ENCODE results near the gene COA8. TPM values are rescaled to one million over a fixed set of nuclear protein-coding genes. Genes with fewer than 3 reads are reported as not detected.
A peak's percentile ranks its signal among the peaks of the same experiment; 100 is the strongest.

Gene COA8
- total RNA-seq, 2 experiments from 2014 or later = 29.1 to 33.5 TPM

GRCh38 chr14:103568952-103569351, 6.2 kb downstream of the COA8 start:
- no peak for DNase-seq
- Mint-ChIP-seq H3K27me3 (no peaks in the 10 kb centered on the region), H3K9me3 (ENCODE audit: low read depth) (no peaks in the 10 kb centered on the region), H3K4me1 (peaks cover 15% of the 10 kb centered on the region), H3K4me3 (no peak overlapping the region), H3K27ac (no peak overlapping the region), H3K36me3 (peaks cover 2% of the 10 kb centered on the region)
- CTCF ChIA-PET = interaction anchor here (0.9 to 1.2 kb wide), 3 partner anchors 111 to 341 kb away, joined by 3 read pairs; no protein-coding TSS in a partner anchor
- ATAC-seq = no peak

- Mint-ChIP-seq H3K4me1 (peaks cover 11% of the 10 kb centered on the region), H3K36me3 (peaks cover 4% of the 10 kb centered on the region), H3K4me3 (no peak overlapping the region), H3K9me3 (ENCODE audit: low read depth) (no peaks in the 10 kb centered on the region), H3K27ac (no peak overlapping the region), H3K27me3 (no peaks in the 10 kb centered on the region)
- DNase-seq (no peak), ATAC-seq (no peak)
- CTCF ChIA-PET = interaction anchor here (0.9 to 1.2 kb wide), 3 partner anchors 110 to 341 kb away, joined by 3 read pairs; no protein-coding TSS in a partner anchor
Measured at GRCh38 chr14:103569408-103569807, 6.6 kb downstream of the COA8 start.

DNA sequence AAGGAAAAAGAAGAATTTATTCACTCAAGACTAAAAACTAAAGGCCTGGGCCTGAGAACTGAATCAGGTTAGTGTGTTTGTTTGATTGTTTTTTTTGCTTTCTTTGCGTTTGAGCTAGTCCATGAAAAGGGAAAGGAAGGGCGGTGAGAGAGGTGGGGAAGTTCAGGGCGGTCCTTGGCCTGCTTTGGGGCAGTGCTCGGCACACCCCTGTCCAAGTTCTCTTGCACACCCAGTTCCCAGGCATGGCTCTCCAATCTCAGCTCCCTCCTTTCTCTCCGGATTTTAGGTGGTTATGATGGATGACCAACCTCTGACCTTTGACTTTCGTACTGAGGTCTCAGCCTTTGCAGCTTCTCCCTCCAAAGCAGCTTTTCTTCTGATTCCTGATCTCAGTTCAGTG, 11.3 kb downstream of the COA8 start:
- peaks cover 9% of the 10 kb centered on the region for H3K36me3 Mint-ChIP-seq
- no peak overlapping the region for H3K27ac Mint-ChIP-seq
- CTCF ChIA-PET = interaction anchor here (0.5 to 0.7 kb wide), 2 partner anchors 18 to 29 kb away, joined by 3 to 4 read pairs; no protein-coding TSS in a partner anchor

GRCh38 chr14:103574707-103575285, 12.0 kb downstream of the COA8 start:
- peaks cover 9% of the 10 kb centered on the region for H3K36me3 Mint-ChIP-seq
- CTCF ChIA-PET = interaction anchor here (0.8 to 1.2 kb wide), 2 partner anchors 75 to 141 kb away, joined by 3 read pairs; partner anchors contain the start of genes XRCC3 and ZFYVE21

More for the DNA sequence above, 11.3 kb downstream of the COA8 start:
- H3K4me1 Mint-ChIP-seq = no peaks in the 10 kb centered on the region
- no peaks in the 10 kb centered on the region for H3K27me3 Mint-ChIP-seq
- no peak for DNase-seq
- H3K4me3 Mint-ChIP-seq = no peak overlapping the region
- ATAC-seq = no peak
- H3K9me3 Mint-ChIP-seq (ENCODE audit: low read depth) = no peaks in the 10 kb centered on the region

GRCh38 chr14:103576371-103577024, 13.7 kb downstream of the COA8 start:
- Mint-ChIP-seq H3K36me3 (peaks cover 9% of the 10 kb centered on the region), H3K27me3 (no peaks in the 10 kb centered on the region), H3K4me1 (no peaks in the 10 kb centered on the region), H3K9me3 (ENCODE audit: low read depth) (no peaks in the 10 kb centered on the region), H3K4me3 (no peak overlapping the region), H3K27ac (no peak overlapping the region)
- CTCF ChIA-PET = interaction anchor here (1.1 to 1.3 kb wide), 3 partner anchors 12 to 139 kb away, joined by 3 read pairs; partner anchors contain the start of genes XRCC3 and ZFYVE21
- DNase-seq (no peak), ATAC-seq (no peak)

More at GRCh38 chr14:103574707-103575285, 12.0 kb downstream of the COA8 start:
- ATAC-seq (no peak), DNase-seq (no peak)
- no peaks in the 10 kb centered on the region for H3K4me1 Mint-ChIP-seq
- no peaks in the 10 kb centered on the region for H3K9me3 Mint-ChIP-seq (ENCODE audit: low read depth)
- no peak overlapping the region for H3K4me3 Mint-ChIP-seq
- no peak overlapping the region for H3K27ac Mint-ChIP-seq
- H3K27me3 Mint-ChIP-seq = no peaks in the 10 kb centered on the region

DNA sequence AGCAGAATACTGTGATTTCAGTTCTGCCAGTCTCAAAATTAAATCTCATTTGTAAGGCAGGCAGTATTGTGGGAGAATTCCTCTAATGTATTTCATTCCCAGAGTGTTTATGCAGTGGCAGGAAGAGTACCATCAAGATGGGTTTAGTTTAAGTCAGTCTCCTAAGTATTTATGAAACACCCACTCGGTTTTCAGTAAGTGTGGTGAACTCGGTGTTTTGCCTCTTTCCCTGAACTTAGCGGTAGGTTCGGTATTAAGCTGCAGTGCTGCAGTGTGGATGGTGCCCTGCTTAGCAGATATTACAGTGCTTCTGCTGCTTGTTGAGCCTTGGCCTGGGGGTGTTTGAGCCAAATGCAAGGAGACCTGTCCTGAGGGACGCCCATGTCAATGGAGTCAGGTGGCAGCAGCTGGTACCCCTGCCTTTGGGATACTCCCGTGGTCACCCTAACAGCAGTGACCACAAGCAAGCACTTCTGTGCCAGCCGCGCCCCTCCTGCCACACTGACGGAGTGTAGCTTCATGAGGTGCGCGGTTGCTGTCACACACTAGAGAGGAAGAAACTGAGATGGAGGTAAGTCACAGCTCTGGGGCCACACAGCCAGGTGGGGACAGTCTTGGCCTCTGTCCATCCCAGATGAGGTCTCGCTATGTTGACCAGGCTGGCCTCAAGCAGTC, 15.8 kb downstream of the COA8 start:
- CTCF ChIA-PET = no interaction called here
- ATAC-seq (no peak), DNase-seq (no peak)
- H3K4me1 Mint-ChIP-seq = no peaks in the 10 kb centered on the region
- no peaks in the 10 kb centered on the region for H3K9me3 Mint-ChIP-seq (ENCODE audit: low read depth)
- no peak overlapping the region for H3K4me3 Mint-ChIP-seq
- H3K27ac Mint-ChIP-seq = no peak overlapping the region
- peaks cover 6% of the 10 kb centered on the region for H3K36me3 Mint-ChIP-seq
- H3K27me3 Mint-ChIP-seq = no peaks in the 10 kb centered on the region

DNA sequence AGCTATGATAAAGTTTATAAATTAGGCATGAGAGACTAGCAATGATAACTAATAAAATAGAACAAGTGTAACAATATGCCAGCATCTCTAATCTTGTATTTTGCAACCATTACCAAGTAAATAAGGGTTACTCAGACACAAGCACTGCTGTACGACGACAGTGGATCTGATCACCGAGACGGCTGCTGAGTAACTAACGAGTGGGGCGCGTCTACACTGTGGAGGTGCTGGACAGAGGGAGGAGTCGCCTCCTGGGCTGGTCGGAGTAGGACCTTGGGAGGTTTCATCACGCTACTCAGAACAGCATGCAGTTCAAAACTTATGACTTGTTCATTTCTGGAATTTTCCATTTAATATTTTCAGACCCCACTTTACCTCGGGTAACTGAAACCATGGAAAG, 18.4 kb downstream of the COA8 start:
- Mint-ChIP-seq H3K9me3 (ENCODE audit: low read depth) (no peaks in the 10 kb centered on the region), H3K4me1 (no peaks in the 10 kb centered on the region), H3K36me3 (no peaks in the 10 kb centered on the region), H3K27ac (no peak overlapping the region), H3K4me3 (no peak overlapping the region), H3K27me3 (no peaks in the 10 kb centered on the region)
- ATAC-seq (no peak), DNase-seq (no peak)
- CTCF ChIA-PET = interaction anchor here (0.9 kb wide), 1 partner anchor 17 kb away, joined by 3 read pairs; no protein-coding TSS in a partner anchor

DNA sequence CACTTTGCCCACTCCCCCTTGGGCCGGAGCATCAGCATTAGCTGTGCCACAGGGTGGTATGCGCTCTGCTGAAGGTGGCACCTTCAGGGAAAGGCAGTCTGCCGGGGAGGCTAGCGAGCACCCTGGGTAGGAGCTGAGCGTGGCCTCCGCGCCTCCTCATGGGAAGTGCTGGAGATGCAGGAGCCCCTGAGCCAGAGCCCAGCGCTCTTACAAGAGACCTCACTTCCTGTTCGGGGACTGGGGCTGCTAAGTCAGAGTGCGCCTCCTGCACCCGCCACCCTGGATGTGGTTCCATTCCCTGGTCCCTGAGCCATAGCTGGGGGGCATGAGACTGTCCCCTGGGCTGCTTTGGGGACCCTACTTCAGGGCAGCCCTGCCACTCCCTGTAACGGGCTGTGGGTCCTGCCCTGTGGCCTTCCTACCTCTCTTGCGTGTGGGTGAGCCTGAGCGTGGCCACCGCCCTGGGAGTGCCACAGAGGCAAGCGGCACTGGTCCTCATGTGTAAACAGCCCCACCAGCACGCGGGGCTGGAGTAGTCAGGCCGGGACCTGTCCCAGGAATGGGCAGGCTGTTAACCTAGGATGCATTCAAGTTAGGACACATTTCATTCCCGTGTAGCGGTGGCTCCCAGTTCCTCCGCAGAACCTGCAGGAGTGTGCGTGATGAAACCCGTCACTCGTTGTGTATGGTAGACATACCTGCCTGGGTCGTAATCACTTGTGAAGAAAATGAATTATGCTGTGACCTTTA, 19.4 kb downstream of the COA8 start:
- Mint-ChIP-seq H3K36me3 (no peaks in the 10 kb centered on the region), H3K27ac (no peak overlapping the region), H3K4me1 (no peaks in the 10 kb centered on the region), H3K27me3 (no peaks in the 10 kb centered on the region), H3K9me3 (ENCODE audit: low read depth) (no peaks in the 10 kb centered on the region), H3K4me3 (no peak overlapping the region)
- DNase-seq (no peak), ATAC-seq (no peak)
- CTCF ChIA-PET = no interaction called here

- Mint-ChIP-seq H3K4me1 (no peaks in the 10 kb centered on the region), H3K27ac (no peak overlapping the region), H3K9me3 (ENCODE audit: low read depth) (no peaks in the 10 kb centered on the region), H3K4me3 (no peak overlapping the region), H3K27me3 (no peaks in the 10 kb centered on the region), H3K36me3 (no peaks in the 10 kb centered on the region)
- CTCF ChIA-PET = no interaction called here
- DNase-seq = no peak
- no peak for ATAC-seq
Measured at GRCh38 chr14:103584326-103584915, 21.7 kb downstream of the COA8 start.

GRCh38 chr14:103593577-103593976, 30.8 kb downstream of the COA8 start:
- no peaks in the 10 kb centered on the region for H3K9me3 Mint-ChIP-seq (ENCODE audit: low read depth)
- DNase-seq = peak; percentile 63
- CTCF ChIA-PET = no interaction called here
- H3K4me3 Mint-ChIP-seq = no peak overlapping the region
- peak; percentile 97 for ATAC-seq
- no peaks in the 10 kb centered on the region for H3K27me3 Mint-ChIP-seq
- H3K27ac Mint-ChIP-seq = peak overlapping the region; percentile 69
- H3K4me1 Mint-ChIP-seq = peaks cover 16% of the 10 kb centered on the region
- no peaks in the 10 kb centered on the region for H3K36me3 Mint-ChIP-seq

DNA sequence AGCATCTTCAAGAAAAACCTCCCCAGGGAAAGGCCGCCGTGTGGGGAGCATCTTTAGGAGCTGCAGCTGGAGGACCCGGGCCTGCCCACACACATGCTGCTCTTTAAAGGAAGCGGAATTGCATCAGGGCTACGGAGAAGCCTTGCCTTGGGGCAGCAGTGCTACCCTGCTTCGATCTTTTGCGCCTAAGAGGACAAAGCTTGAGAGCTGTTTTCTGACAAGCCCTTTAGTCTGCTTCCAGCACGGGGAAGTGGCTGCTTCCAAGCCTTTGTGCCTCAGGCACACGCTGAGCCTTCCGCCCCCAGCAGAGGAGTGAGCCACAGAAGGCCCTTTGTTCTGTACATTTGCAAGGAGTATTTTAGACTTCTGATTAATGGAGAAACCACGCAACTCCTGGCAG, 31.5 kb downstream of the COA8 start:
- no peaks in the 10 kb centered on the region for H3K36me3 Mint-ChIP-seq
- H3K27me3 Mint-ChIP-seq = no peaks in the 10 kb centered on the region
- CTCF ChIA-PET = interaction anchor here (0.7 kb wide), 1 partner anchor 24 kb away, joined by 3 read pairs; no protein-coding TSS in a partner anchor
- peak overlapping the region; percentile 11 for H3K27ac Mint-ChIP-seq
- no peak overlapping the region for H3K4me3 Mint-ChIP-seq
- H3K9me3 Mint-ChIP-seq (ENCODE audit: low read depth) = no peaks in the 10 kb centered on the region
- peaks cover 16% of the 10 kb centered on the region for H3K4me1 Mint-ChIP-seq
- DNase-seq (no peak), ATAC-seq (no peak)

- no peaks in the 10 kb centered on the region for H3K36me3 Mint-ChIP-seq
- no peaks in the 10 kb centered on the region for H3K9me3 Mint-ChIP-seq (ENCODE audit: low read depth)
- peaks cover 16% of the 10 kb centered on the region for H3K4me1 Mint-ChIP-seq
- ATAC-seq (no peak), DNase-seq (no peak)
- no peaks in the 10 kb centered on the region for H3K27me3 Mint-ChIP-seq
- H3K4me3 Mint-ChIP-seq = no peak overlapping the region
- CTCF ChIA-PET = no interaction called here
- H3K27ac Mint-ChIP-seq = no peak overlapping the region
Measured at GRCh38 chr14:103597623-103598377, 35.0 kb downstream of the COA8 start.

All from activated CD8-positive, alpha-beta memory T cell treated with anti-CD3 and anti-CD28 coated beads, Interleukin-2, amount 10 ng/mL, durations not matched to agents 7 days and 5 days (primary cell).